Transverse colon (tissue), 3 donors: Measurements from ENCODE around the gene NUPR1.

Experiments used
- POLR2A ChIP-seq: fragments of 450-650 bp; IDR thresholded peaks from one replicate; pipeline ENCODE4 v1.6.1; 2016; ENCODE audit warnings: antibody characterized with exemption, mild to moderate bottlenecking, moderate library complexity
- TF ChIP-seq, protein P1 (sequence below), 5 experiments: fragments of 200-600 bp in 3 of 5; fragments of 450-650 bp in 2 of 5; sonication (generic) in 3 of 5; IDR thresholded peaks; 1 replicate in 2 of 5; 2 replicates in 3 of 5; pipeline ENCODE4 v1.5.1; 2016 to 2017; ENCODE audit warnings: antibody characterized with exemption in 5 of 5, inconsistent platforms in 3 of 5, mild to moderate bottlenecking in 2 of 5, moderate library complexity in 1 of 5

DNA sequence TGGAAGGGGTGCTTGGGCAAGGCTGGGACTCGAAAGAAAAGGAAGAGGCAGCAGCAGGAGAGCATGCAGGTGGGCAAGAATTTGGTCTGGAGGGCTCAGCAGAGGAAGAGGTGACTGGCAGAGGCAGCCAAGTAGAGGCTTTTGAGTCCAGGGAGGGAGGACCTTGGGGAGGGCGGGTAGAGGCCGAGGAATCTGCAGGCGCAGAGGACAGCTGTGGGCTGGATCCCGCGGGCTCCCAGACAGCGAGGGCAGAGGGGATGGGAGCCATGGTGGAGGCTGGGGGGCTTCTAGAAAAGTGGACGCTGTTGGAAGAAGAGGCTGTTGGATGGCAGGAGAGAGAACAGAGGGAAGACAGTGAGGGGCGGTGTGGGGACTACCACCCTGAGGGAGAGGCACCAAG lies 41.4 kb downstream of the NUPR1 start:
- TF ChIP-seq, protein P1, sequence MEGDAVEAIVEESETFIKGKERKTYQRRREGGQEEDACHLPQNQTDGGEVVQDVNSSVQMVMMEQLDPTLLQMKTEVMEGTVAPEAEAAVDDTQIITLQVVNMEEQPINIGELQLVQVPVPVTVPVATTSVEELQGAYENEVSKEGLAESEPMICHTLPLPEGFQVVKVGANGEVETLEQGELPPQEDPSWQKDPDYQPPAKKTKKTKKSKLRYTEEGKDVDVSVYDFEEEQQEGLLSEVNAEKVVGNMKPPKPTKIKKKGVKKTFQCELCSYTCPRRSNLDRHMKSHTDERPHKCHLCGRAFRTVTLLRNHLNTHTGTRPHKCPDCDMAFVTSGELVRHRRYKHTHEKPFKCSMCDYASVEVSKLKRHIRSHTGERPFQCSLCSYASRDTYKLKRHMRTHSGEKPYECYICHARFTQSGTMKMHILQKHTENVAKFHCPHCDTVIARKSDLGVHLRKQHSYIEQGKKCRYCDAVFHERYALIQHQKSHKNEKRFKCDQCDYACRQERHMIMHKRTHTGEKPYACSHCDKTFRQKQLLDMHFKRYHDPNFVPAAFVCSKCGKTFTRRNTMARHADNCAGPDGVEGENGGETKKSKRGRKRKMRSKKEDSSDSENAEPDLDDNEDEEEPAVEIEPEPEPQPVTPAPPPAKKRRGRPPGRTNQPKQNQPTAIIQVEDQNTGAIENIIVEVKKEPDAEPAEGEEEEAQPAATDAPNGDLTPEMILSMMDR (IDR thresholded peaks at IDR 0.05) = no peak
- no peak for TF ChIP-seq POLR2A
